GM12878 (cell line): ENCODE data around the gene KLK8. TPM values are rescaled to one million over a fixed set of nuclear protein-coding genes. Genes with fewer than 3 reads are reported as not detected.

Experiments used
- ATAC-seq: fragments of 200-7000 bp; cut with Tn5 transposase; 3 replicates; pipeline ENCODE4 v1.9.1; 2020; ENCODE audit warnings: mild to moderate bottlenecking, moderate library complexity
- BruUV-seq: library from RNA; stranded (reverse); fragments of 400-500 nt; replicated peaks from 2 replicates; lab custom pipeline; 2021; lab: Mats Ljungman, UMichigan
- CTCF ChIA-PET: fragments of 300-600 bp; sonication (Branson Sonifier 250); formaldehyde crosslinking; extraction: SDS; loops from one replicate; lab custom pipeline; 2021; ENCODE audit warnings: inconsistent platforms; lab: Yijun Ruan, JAX
- POLR2A ChIA-PET: fragments of 350-600 bp; formaldehyde crosslinking; extraction: SDS; loops from one replicate; lab custom pipeline; 2021; ENCODE audit warnings: inconsistent platforms; lab: Charles Lee
- RAD21 ChIA-PET: fragments of 300-600 bp; sonication (Branson Sonifier 250); formaldehyde crosslinking; loops from one replicate; lab custom pipeline; 2023; ENCODE audit warnings: antibody characterized with exemption; ENCODE audit not compliant: unreplicated experiment; lab: Charles Lee
- SMC1A ChIA-PET: fragments of 300-600 bp; sonication (Branson Sonifier 250); formaldehyde crosslinking; loops from one replicate; lab custom pipeline; 2023; ENCODE audit not compliant: unreplicated experiment, uncharacterized antibody; lab: Charles Lee
- DNase-seq: peaks from one replicate; pipeline ENCODE4 v3.0.0-alpha.2; 2011; ENCODE audit warnings: low read depth, low spot score
- FAIRE-seq: peaks from 3 replicates; lab custom pipeline; 2011; peaks lifted over from hg19 to GRCh38; lab: Jason Lieb, UNC
- H2AFZ ChIP-seq: 2 replicates; pipeline ENCODE4 v1.6.0; 2011; ENCODE audit warnings: low read depth, low read length, control low read depth; ENCODE audit not compliant: control insufficient read depth
- H3K27ac ChIP-seq: 2 replicates; pipeline ENCODE4 v1.5.1; 2011; ENCODE audit warnings: control low read depth; ENCODE audit not compliant: control insufficient read depth, insufficient read depth
- H3K27me3 ChIP-seq, 2 experiments: replicated peaks in 1 of 2; 2 replicates each; pipeline versions ENCODE4 v1.6.0 to v1.6.1; 2011; ENCODE audit warnings: low read length in 1 of 2; ENCODE audit not compliant: control insufficient read depth in 2 of 2, insufficient read depth in 2 of 2
- H3K36me3 ChIP-seq, 2 experiments: 2 replicates each; pipeline ENCODE4 v1.5.1; 2011; ENCODE audit warnings: low read length in 1 of 2; ENCODE audit not compliant: control insufficient read depth in 2 of 2, insufficient read depth in 2 of 2
- H3K4me1 ChIP-seq: 2 replicates; pipeline ENCODE4 v1.6.1; 2011; ENCODE audit warnings: mild to moderate bottlenecking, low read length, moderate library complexity, mixed read lengths; ENCODE audit not compliant: control insufficient read depth, insufficient read depth
- H3K4me2 ChIP-seq: 2 replicates; pipeline ENCODE4 v1.6.0; 2011; ENCODE audit warnings: control low read depth; ENCODE audit not compliant: control insufficient read depth, insufficient read depth
- H3K4me3 ChIP-seq: fragments of 200-600 bp; sonication (generic); 2 replicates; pipeline ENCODE4 v1.5.1; 2016
- H3K79me2 ChIP-seq: 2 replicates; pipeline ENCODE4 v1.6.0; 2011; ENCODE audit warnings: low read length; ENCODE audit not compliant: control insufficient read depth, insufficient read depth
- H3K9ac ChIP-seq: 2 replicates; pipeline ENCODE4 v1.8.0; 2011; ENCODE audit warnings: low read length, control low read depth, mixed read lengths; ENCODE audit not compliant: control insufficient read depth, insufficient read depth
- H3K9me3 ChIP-seq: replicated peaks from 3 replicates; pipeline ENCODE4 v1.5.1; 2011; ENCODE audit warnings: mild to moderate bottlenecking, low read length; ENCODE audit not compliant: control insufficient read depth, insufficient read depth
- H4K20me1 ChIP-seq: 2 replicates; pipeline ENCODE4 v1.6.0; 2011; ENCODE audit not compliant: control insufficient read depth, insufficient read depth
- BMI1 ChIP-seq: fragments of 450-650 bp; IDR thresholded peaks from 2 replicates; pipeline ENCODE4 v1.6.1; 2016; ENCODE audit warnings: mild to moderate bottlenecking, moderate library complexity, borderline replicate concordance
- CBX5 ChIP-seq: sonication (generic); IDR thresholded peaks from 2 replicates; pipeline ENCODE4 v1.6.1; 2016; ENCODE audit warnings: low read depth, moderate library complexity, mild to moderate bottlenecking, inconsistent platforms
- HDAC6 ChIP-seq: fragments of 200-600 bp; sonication (generic); IDR thresholded peaks from one replicate; pipeline ENCODE4 v1.8.0; 2017; ENCODE audit warnings: antibody characterized with exemption; ENCODE audit not compliant: unreplicated experiment
- KAT2A ChIP-seq: conservative IDR thresholded peaks from 2 replicates; pipeline ENCODE4 v1.6.1; 2011; ENCODE audit warnings: low read depth, low read length; ENCODE audit not compliant: control insufficient read depth
- NR2F1 ChIP-seq: fragments of 450-650 bp; conservative IDR thresholded peaks from 2 replicates; pipeline ENCODE4 v1.6.1; 2017; ENCODE audit warnings: mild to moderate bottlenecking
- RCOR1 ChIP-seq: conservative IDR thresholded peaks from 2 replicates; pipeline ENCODE4 v1.6.1; 2012; ENCODE audit warnings: low read depth, low read length, improper control_type of control experiment
- WGBS: methylation state at CpG from one replicate; pipeline ENCODE4 v1.1.6; 2016; ENCODE audit warnings: low lambda C conversion rate; ENCODE audit not compliant: insufficient replicate concordance, insufficient coverage; ENCODE audit errors: missing lambda C conversion rate; 5-methylcytosine and 5-hydroxymethylcytosine counted together
- in situ Hi-C: fragments of 300-500 bp; cut with MboI; formaldehyde crosslinking; loops from 9 replicates; pipeline ENCODE4 v1.14.3; 2018; ENCODE audit warnings: mixed read lengths
- intact Hi-C: fragments of 100-400 bp; cut with micrococcal nuclease; formaldehyde crosslinking; loops from one replicate; pipeline ENCODE4 v1.14.2; 2022; ENCODE audit not compliant: unreplicated experiment
- polyA plus RNA-seq, 11 experiments: library from polyadenylated mRNA; depleted of rRNA in 4 of 11; unstranded in 6 of 11; stranded (reverse) in 5 of 11; fragments of >200 nt; fragmentation: Nextera tagmentation in 4 of 11; fragmentation: Illumina TruSeq in 1 of 11; extraction: Ambion mirVana in 4 of 11; extraction: Trizol in 1 of 11; gene quantifications; 1 replicate in 1 of 11; 2 replicates in 10 of 11; pipeline versions ENCODE4 v1.2.1 to v1.2.3, GENCODE V29; 2011 to 2016; ENCODE audit warnings: inconsistent platforms in 2 of 11, missing spikeins in 2 of 11, low read depth in 1 of 11
- total RNA-seq, 4 experiments: library from RNA; depleted of rRNA in 3 of 4; stranded (reverse); fragments of >200 nt in 3 of 4; fragmentation: Illumina TruSeq in 1 of 4; extraction: Trizol in 1 of 4; gene quantifications; 2 replicates each; pipeline versions ENCODE4 v1.2.1 to v1.2.3, GENCODE V29; 2013 to 2021
- TF ChIP-seq, protein P1 (sequence below): fragments of 450-650 bp; formaldehyde crosslinking; IDR thresholded peaks from 2 replicates; pipeline ENCODE4 v1.5.0; 2022; ENCODE audit warnings: mild to moderate bottlenecking, missing genetic modification characterization
- TF ChIP-seq, protein P2 (sequence below), 3 experiments: IDR thresholded peaks in 2 of 3; conservative IDR thresholded peaks in 1 of 3; 2 replicates each; pipeline ENCODE4 v1.5.1; 2011; ENCODE audit warnings: low read depth in 3 of 3, low read length in 3 of 3, mild to moderate bottlenecking in 3 of 3, control low read depth in 2 of 3, moderate library complexity in 2 of 3, inconsistent platforms in 1 of 3, mixed read lengths in 1 of 3; ENCODE audit not compliant: control insufficient read depth in 2 of 3, insufficient read depth in 1 of 3; ENCODE audit errors: extremely low read depth in 1 of 3
- TF ChIP-seq, protein P3 (sequence below): fragments of 450-650 bp; IDR thresholded peaks from 2 replicates; pipeline ENCODE4 v1.6.1; 2016; ENCODE audit warnings: mild to moderate bottlenecking, moderate library complexity, borderline replicate concordance

The KLK8 gene
- total and polyA plus RNA-seq, 10 of the 15 experiments (the other 5 are each of a cell fraction or from before 2014, with no cell fraction given) = not detected

DNA sequence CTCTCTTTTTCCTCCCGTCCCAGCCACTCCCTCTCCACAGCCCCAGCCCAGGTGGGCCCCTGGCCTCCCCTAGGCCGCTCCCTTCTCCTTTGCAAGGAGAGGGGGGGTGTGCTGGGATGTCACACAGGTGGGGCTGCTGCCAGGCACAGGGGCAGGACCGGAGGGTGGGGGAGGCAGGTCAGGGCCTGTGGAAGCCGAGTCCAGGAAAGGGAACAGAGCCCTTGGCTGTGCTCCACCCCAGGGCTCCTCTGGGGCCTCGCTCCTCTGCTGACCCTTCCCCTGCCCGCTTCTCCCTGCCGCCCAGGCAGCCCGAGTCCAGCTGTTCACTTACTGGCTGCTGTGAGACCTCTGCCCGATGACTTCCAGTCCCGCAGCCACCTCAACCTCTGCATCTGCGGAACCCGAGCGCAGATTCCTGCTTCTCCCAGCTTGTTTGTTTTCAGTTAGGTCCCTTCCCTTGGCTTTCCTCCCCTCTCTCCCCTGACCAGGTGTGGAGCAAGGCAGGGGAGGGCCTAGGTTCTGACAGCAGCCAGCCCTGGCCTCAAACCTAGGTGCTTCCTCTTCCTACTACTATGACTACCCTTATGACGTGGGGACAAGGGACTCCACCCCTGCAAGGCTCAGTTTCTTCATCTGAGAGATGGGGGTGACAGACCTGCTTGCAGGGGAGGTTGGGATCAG, 25.9 kb upstream of the KLK8 start:
- POLR2A ChIA-PET = no interaction called here

More for the DNA sequence above, 25.9 kb upstream of the KLK8 start:
- SMC1A ChIA-PET = no interaction called here
- Histone ChIP-seq H2AFZ (no peak overlapping the region), H3K4me2 (no peak overlapping the region), H3K27me3 (no peaks in the 10 kb centered on the region; a peak in 1 of 4 replicates), H3K36me3 (no peaks in the 10 kb centered on the region), H3K4me3 (no peak overlapping the region), H3K79me2 (no peaks in the 10 kb centered on the region), H3K4me1 (no peaks in the 10 kb centered on the region), H3K9ac (no peak overlapping the region), H3K9me3 (no peaks in the 10 kb centered on the region), H4K20me1 (no peaks in the 10 kb centered on the region), H3K27ac (no peak overlapping the region)
- TF ChIP-seq, protein P1, sequence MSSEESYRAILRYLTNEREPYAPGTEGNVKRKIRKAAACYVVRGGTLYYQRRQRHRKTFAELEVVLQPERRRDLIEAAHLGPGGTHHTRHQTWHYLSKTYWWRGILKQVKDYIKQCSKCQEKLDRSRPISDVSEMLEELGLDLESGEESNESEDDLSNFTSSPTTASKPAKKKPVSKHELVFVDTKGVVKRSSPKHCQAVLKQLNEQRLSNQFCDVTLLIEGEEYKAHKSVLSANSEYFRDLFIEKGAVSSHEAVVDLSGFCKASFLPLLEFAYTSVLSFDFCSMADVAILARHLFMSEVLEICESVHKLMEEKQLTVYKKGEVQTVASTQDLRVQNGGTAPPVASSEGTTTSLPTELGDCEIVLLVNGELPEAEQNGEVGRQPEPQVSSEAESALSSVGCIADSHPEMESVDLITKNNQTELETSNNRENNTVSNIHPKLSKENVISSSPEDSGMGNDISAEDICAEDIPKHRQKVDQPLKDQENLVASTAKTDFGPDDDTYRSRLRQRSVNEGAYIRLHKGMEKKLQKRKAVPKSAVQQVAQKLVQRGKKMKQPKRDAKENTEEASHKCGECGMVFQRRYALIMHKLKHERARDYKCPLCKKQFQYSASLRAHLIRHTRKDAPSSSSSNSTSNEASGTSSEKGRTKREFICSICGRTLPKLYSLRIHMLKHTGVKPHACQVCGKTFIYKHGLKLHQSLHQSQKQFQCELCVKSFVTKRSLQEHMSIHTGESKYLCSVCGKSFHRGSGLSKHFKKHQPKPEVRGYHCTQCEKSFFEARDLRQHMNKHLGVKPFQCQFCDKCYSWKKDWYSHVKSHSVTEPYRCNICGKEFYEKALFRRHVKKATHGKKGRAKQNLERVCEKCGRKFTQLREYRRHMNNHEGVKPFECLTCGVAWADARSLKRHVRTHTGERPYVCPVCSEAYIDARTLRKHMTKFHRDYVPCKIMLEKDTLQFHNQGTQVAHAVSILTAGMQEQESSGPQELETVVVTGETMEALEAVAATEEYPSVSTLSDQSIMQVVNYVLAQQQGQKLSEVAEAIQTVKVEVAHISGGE (CRISPR knock-in tag) = no peak
- TF ChIP-seq BMI1 = no peak
- TF ChIP-seq, protein P2, sequence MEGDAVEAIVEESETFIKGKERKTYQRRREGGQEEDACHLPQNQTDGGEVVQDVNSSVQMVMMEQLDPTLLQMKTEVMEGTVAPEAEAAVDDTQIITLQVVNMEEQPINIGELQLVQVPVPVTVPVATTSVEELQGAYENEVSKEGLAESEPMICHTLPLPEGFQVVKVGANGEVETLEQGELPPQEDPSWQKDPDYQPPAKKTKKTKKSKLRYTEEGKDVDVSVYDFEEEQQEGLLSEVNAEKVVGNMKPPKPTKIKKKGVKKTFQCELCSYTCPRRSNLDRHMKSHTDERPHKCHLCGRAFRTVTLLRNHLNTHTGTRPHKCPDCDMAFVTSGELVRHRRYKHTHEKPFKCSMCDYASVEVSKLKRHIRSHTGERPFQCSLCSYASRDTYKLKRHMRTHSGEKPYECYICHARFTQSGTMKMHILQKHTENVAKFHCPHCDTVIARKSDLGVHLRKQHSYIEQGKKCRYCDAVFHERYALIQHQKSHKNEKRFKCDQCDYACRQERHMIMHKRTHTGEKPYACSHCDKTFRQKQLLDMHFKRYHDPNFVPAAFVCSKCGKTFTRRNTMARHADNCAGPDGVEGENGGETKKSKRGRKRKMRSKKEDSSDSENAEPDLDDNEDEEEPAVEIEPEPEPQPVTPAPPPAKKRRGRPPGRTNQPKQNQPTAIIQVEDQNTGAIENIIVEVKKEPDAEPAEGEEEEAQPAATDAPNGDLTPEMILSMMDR (IDR thresholded peaks at IDR 0.05 in 2 of 3, conservative IDR thresholded peaks at IDR 0.05 in 1 of 3; ENCODE audit: control insufficient read depth in 2 of 3, extremely low read depth in 1 of 3, insufficient read depth in 1 of 3, low read depth in 3 of 3, low read length in 3 of 3) = no peak
- TF ChIP-seq NR2F1 = no peak
- TF ChIP-seq RCOR1 = no peak
- no peak for TF ChIP-seq HDAC6
- no peak for TF ChIP-seq CBX5
- TF ChIP-seq, protein P3, sequence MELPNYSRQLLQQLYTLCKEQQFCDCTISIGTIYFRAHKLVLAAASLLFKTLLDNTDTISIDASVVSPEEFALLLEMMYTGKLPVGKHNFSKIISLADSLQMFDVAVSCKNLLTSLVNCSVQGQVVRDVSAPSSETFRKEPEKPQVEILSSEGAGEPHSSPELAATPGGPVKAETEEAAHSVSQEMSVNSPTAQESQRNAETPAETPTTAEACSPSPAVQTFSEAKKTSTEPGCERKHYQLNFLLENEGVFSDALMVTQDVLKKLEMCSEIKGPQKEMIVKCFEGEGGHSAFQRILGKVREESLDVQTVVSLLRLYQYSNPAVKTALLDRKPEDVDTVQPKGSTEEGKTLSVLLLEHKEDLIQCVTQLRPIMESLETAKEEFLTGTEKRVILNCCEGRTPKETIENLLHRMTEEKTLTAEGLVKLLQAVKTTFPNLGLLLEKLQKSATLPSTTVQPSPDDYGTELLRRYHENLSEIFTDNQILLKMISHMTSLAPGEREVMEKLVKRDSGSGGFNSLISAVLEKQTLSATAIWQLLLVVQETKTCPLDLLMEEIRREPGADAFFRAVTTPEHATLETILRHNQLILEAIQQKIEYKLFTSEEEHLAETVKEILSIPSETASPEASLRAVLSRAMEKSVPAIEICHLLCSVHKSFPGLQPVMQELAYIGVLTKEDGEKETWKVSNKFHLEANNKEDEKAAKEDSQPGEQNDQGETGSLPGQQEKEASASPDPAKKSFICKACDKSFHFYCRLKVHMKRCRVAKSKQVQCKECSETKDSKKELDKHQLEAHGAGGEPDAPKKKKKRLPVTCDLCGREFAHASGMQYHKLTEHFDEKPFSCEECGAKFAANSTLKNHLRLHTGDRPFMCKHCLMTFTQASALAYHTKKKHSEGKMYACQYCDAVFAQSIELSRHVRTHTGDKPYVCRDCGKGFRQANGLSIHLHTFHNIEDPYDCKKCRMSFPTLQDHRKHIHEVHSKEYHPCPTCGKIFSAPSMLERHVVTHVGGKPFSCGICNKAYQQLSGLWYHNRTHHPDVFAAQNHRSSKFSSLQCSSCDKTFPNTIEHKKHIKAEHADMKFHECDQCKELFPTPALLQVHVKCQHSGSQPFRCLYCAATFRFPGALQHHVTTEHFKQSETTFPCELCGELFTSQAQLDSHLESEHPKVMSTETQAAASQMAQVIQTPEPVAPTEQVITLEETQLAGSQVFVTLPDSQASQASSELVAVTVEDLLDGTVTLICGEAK = no peak
- TF ChIP-seq KAT2A = no peak
- FAIRE-seq (no peak), DNase-seq (no peak), ATAC-seq (no peak)
- WGBS = 24% methylated on average over 14 of the region's 14 CpGs
- CTCF ChIA-PET = no interaction called here
- RAD21 ChIA-PET = no interaction called here
- BruUV-seq = no TSS peak
- in situ Hi-C loops (no loop called here), intact Hi-C loops (no loop called here)
